K562 (cell line): ENCODE data around the gene C15orf61. TPM values are rescaled to one million over a fixed set of nuclear protein-coding genes. Genes with fewer than 3 reads are reported as not detected.
A peak's percentile ranks its signal among the peaks of the same experiment; 100 is the strongest.

ENCODE experiments used
- ATAC-seq: fragments of 200-7000 bp; cut with Tn5 transposase; 3 replicates; pipeline ENCODE4 v1.9.1; 2020; ENCODE audit warnings: moderate library complexity
- BruUV-seq: library from RNA; stranded (reverse); fragments of 400-500 nt; replicated peaks from 2 replicates; lab custom pipeline; 2021; lab: Mats Ljungman, UMichigan
- CTCF ChIA-PET: fragments of 300-600 bp; formaldehyde crosslinking; extraction: SDS; loops from one replicate; lab custom pipeline; 2021; ENCODE audit warnings: low intra/inter-chr PET ratio; lab: Yijun Ruan, JAX
- POLR2A ChIA-PET: fragments of 300-600, 350-650 bp; sonication (Branson Sonifier 250); formaldehyde crosslinking; extraction: SDS; loops from one replicate; lab custom pipeline; 2021; ENCODE audit warnings: antibody characterized with exemption, inconsistent platforms; lab: Yijun Ruan, JAX
- DNase-seq, 4 experiments: peaks; one replicate each; pipeline versions ENCODE4 v3.0.0 to v3.0.0-alpha.2; 2011 to 2018; ENCODE audit warnings: low spot score in 3 of 4, mixed read lengths in 3 of 4; ENCODE audit errors: extremely low read depth in 1 of 4
- FAIRE-seq: peaks from 2 replicates; lab custom pipeline; 2011; peaks lifted over from hg19 to GRCh38; lab: Jason Lieb, UNC
- H2AFZ ChIP-seq: 2 replicates; pipeline ENCODE4 v1.6.0; 2011; ENCODE audit warnings: low read depth, low read length, control low read depth, inconsistent platforms
- H3K27ac ChIP-seq: fragments of 200-600 bp; 3 replicates; pipeline ENCODE4 v1.8.0; 2011; ENCODE audit warnings: low read depth, mild to moderate bottlenecking, control low read depth, inconsistent platforms, low read length, moderate library complexity, mixed read lengths; ENCODE audit errors: extremely low read depth
- H3K27me3 ChIP-seq, 2 experiments: fragments of 300-600 bp in 1 of 2; 2 replicates in 1 of 2; 3 replicates in 1 of 2; pipeline versions ENCODE4 v1.6.0 to v1.8.0; 2011; ENCODE audit warnings: inconsistent platforms in 2 of 2, low read length in 2 of 2, mild to moderate bottlenecking in 1 of 2, mixed read lengths in 1 of 2, moderate library complexity in 1 of 2; ENCODE audit not compliant: control insufficient read depth in 2 of 2, insufficient read depth in 2 of 2
- H3K36me3 ChIP-seq: fragments of 300-600 bp; 3 replicates; pipeline ENCODE4 v1.8.0; 2011; ENCODE audit warnings: mild to moderate bottlenecking, low read length, inconsistent platforms; ENCODE audit not compliant: control insufficient read depth, insufficient read depth
- H3K4me1 ChIP-seq, 2 experiments: fragments of 200-600 bp in 1 of 2; replicated peaks in 1 of 2; 2 replicates in 1 of 2; 3 replicates in 1 of 2; pipeline versions ENCODE4 v1.5.1 to v1.8.0; 2011; ENCODE audit warnings: inconsistent platforms in 2 of 2, low read length in 2 of 2, mild to moderate bottlenecking in 1 of 2, mixed read lengths in 1 of 2, moderate library complexity in 1 of 2; ENCODE audit not compliant: control insufficient read depth in 2 of 2, insufficient read depth in 2 of 2
- H3K4me2 ChIP-seq: 2 replicates; pipeline ENCODE4 v1.6.1; 2011; ENCODE audit warnings: low read length, control low read depth, inconsistent platforms, mixed read lengths; ENCODE audit not compliant: insufficient read depth
- H3K4me3 ChIP-seq: fragments of 200-600 bp; sonication (generic), shearing (Covaris generic); 2 replicates; pipeline ENCODE4 v1.5.1; 2016; ENCODE audit warnings: control low read depth, inconsistent platforms
- H3K79me2 ChIP-seq: fragments of 200-600 bp; 3 replicates; pipeline ENCODE4 v1.8.0; 2011; ENCODE audit warnings: low read length, inconsistent platforms; ENCODE audit not compliant: control insufficient read depth, insufficient read depth
- H3K9ac ChIP-seq, 2 experiments: 2 replicates each; pipeline versions ENCODE4 v1.6.0 to v1.6.1; 2011; ENCODE audit warnings: low read depth in 2 of 2, low read length in 2 of 2, control low read depth in 1 of 2, inconsistent platforms in 1 of 2, mild to moderate bottlenecking in 1 of 2, mixed read lengths in 1 of 2; ENCODE audit not compliant: insufficient read depth in 1 of 2
- H3K9me1 ChIP-seq: one replicate; pipeline ENCODE4 v1.6.0; 2011; ENCODE audit warnings: inconsistent platforms, mild to moderate bottlenecking, low read length, moderate library complexity; ENCODE audit not compliant: control insufficient read depth, insufficient read depth
- H3K9me3 ChIP-seq: replicated peaks from 2 replicates; pipeline ENCODE4 v1.5.1; 2011; ENCODE audit warnings: low read depth, low read length, inconsistent platforms; ENCODE audit not compliant: control insufficient read depth, insufficient read depth
- H4K20me1 ChIP-seq: replicated peaks from 2 replicates; pipeline ENCODE4 v1.6.1; 2011; ENCODE audit warnings: low read length, inconsistent platforms, mixed read lengths; ENCODE audit not compliant: control insufficient read depth, insufficient read depth
- CHD4 ChIP-seq: fragments of 200-600 bp; sonication (generic); IDR thresholded peaks from 3 replicates; pipeline ENCODE4 v1.6.1; 2012; ENCODE audit warnings: low read depth, mild to moderate bottlenecking, mixed read lengths, low read length, inconsistent platforms; ENCODE audit not compliant: insufficient read depth, insufficient replicate concordance, poor library complexity, severe bottlenecking
- COPS2 ChIP-seq: fragments of 450-650 bp; conservative IDR thresholded peaks from 2 replicates; pipeline ENCODE4 v1.6.1; 2016; ENCODE audit warnings: mild to moderate bottlenecking, moderate library complexity
- E2F6 ChIP-seq, 2 experiments: IDR thresholded peaks; 2 replicates each; pipeline ENCODE4 v1.6.1; 2011; ENCODE audit warnings: borderline replicate concordance in 1 of 2, control low read depth in 1 of 2, low read depth in 1 of 2, low read length in 1 of 2, mild to moderate bottlenecking in 1 of 2, mixed read lengths in 1 of 2, moderate library complexity in 1 of 2; ENCODE audit not compliant: insufficient read depth in 1 of 2, insufficient read length in 1 of 2, poor library complexity in 1 of 2, severe bottlenecking in 1 of 2; ENCODE audit errors: extremely low read depth in 1 of 2
- ELK1 ChIP-seq: sonication (generic); formaldehyde crosslinking; IDR thresholded peaks from 2 replicates; pipeline ENCODE4 v1.8.1; 2022; ENCODE audit warnings: missing genetic modification reagents
- L3MBTL2 ChIP-seq: fragments of 450-650 bp; IDR thresholded peaks from 2 replicates; pipeline ENCODE4 v1.6.1; 2016; ENCODE audit warnings: mild to moderate bottlenecking, moderate library complexity
- SP1 ChIP-seq: sonication (generic); formaldehyde crosslinking; IDR thresholded peaks from 2 replicates; pipeline ENCODE4 v1.8.1; 2022; ENCODE audit warnings: mild to moderate bottlenecking, missing genetic modification reagents
- TFAM ChIP-seq: fragments of 250-450 bp; sonication (Bioruptor Pico); conservative IDR thresholded peaks from 2 replicates; pipeline ENCODE4 v1.5.0; 2021; ENCODE audit warnings: mild to moderate bottlenecking, moderate library complexity
- ZNF274 ChIP-seq: IDR thresholded peaks from 2 replicates; pipeline ENCODE4 v1.6.1; 2011; ENCODE audit warnings: low read depth, mild to moderate bottlenecking, low read length, moderate library complexity, borderline replicate concordance
- ZNF511 ChIP-seq: sonication (generic); formaldehyde crosslinking; IDR thresholded peaks from 2 replicates; pipeline ENCODE4 v1.8.0; 2022; ENCODE audit warnings: mild to moderate bottlenecking, missing genetic modification reagents
- WGBS: fragments of 100-300 bp; shearing (Covaris generic); methylation state at CpG from one replicate; pipeline ENCODE4 v1.1.6; 2016; ENCODE audit warnings: low coverage, mixed read lengths; ENCODE audit not compliant: insufficient coverage; ENCODE audit errors: missing lambda C conversion rate; 5-methylcytosine and 5-hydroxymethylcytosine counted together
- in situ Hi-C: fragments of 300-500 bp; cut with MboI; formaldehyde crosslinking; loops from 4 replicates; pipeline ENCODE4 v1.15.0; 2018; ENCODE audit warnings: inconsistent platforms, mixed read lengths
- intact Hi-C: fragments of 100-400 bp; cut with micrococcal nuclease; formaldehyde crosslinking; loops from 2 replicates; pipeline ENCODE4 v1.14.2; 2022
- polyA plus RNA-seq, 8 experiments: library from polyadenylated mRNA; depleted of rRNA in 4 of 8; stranded (reverse) in 5 of 8; unstranded in 3 of 8; fragments of >200 nt; fragmentation: Nextera tagmentation in 2 of 8; fragmentation: Illumina TruSeq in 1 of 8; extraction: Ambion mirVana in 2 of 8; extraction: Trizol in 1 of 8; gene quantifications; 2 replicates each; pipeline versions ENCODE4 v1.2.1 to v1.2.3, GENCODE V29; 2011 to 2014; ENCODE audit warnings: inconsistent platforms in 1 of 8, missing spikeins in 1 of 8
- total RNA-seq, 7 experiments: library from RNA; depleted of rRNA in 6 of 7; stranded (reverse); fragments of >200 nt in 6 of 7; fragmentation: Illumina TruSeq in 2 of 7; extraction: Trizol in 2 of 7; gene quantifications; 2 replicates each; pipeline versions ENCODE4 v1.2.1 to v1.2.3, GENCODE V29; 2011 to 2021; ENCODE audit warnings: low replicate concordance in 1 of 7
- TF ChIP-seq, protein P1 (sequence below): conservative IDR thresholded peaks from 2 replicates; pipeline ENCODE4 v1.6.1; 2011; ENCODE audit warnings: low read depth, mild to moderate bottlenecking, low read length; ENCODE audit not compliant: control insufficient read depth

C15orf61 gene
- total and polyA plus RNA-seq, 9 of the 15 experiments (the other 6 are each of a cell fraction or from before 2014, with no cell fraction given), result 1.6 to 10.5 (median 4.3) TPM

GRCh38 chr15:67521029-67521782 is at the start of gene C15orf61 (continued):
- TF ChIP-seq E2F6 (IDR thresholded peaks at IDR 0.05; ENCODE audit: borderline replicate concordance in 1 of 2, extremely low read depth in 1 of 2, insufficient read depth in 1 of 2, insufficient read length in 1 of 2, low read depth in 1 of 2, low read length in 1 of 2, poor library complexity in 1 of 2, severe bottlenecking in 1 of 2) (peak; percentile 92 to 96), SP1 (CRISPR knock-in tag) (peak; percentile 28; the same call in 1 of the 2 replicates), TFAM (CRISPR knock-in tag) (no peak), L3MBTL2 (peak; percentile 97), COPS2 (no peak), ZNF274 (no peak), ZNF511 (CRISPR knock-in tag) (peak; percentile 89)

GRCh38 chr15:67472957-67473356 is 48.0 kb upstream of the C15orf61 start:
- H2AFZ ChIP-seq, result no peak overlapping the region
- BruUV-seq, result no TSS peak
- intact Hi-C loops, result no loop called here
- in situ Hi-C loops, result no loop called here
- no peak for ATAC-seq
- no peaks in the 10 kb centered on the region for H4K20me1 ChIP-seq
- no peaks in the 10 kb centered on the region for H3K27me3 ChIP-seq
- no peaks in the 10 kb centered on the region for H3K79me2 ChIP-seq
- ChIA-PET CTCF (no interaction called here), POLR2A (interaction anchor here (0.6 kb wide), 1 partner anchor 362 kb away, joined by 3 read pairs; no protein-coding TSS in a partner anchor)
- H3K9me1 ChIP-seq, result no peaks in the 10 kb centered on the region
- H3K4me3 ChIP-seq, result no peak overlapping the region
- no peaks in the 10 kb centered on the region for H3K4me1 ChIP-seq
- no peak overlapping the region for H3K4me2 ChIP-seq
- no peak for FAIRE-seq
- 22% methylated on average over 1 of the region's 1 CpG for WGBS
- no peak overlapping the region for H3K27ac ChIP-seq
- no peak for DNase-seq
- H3K9ac ChIP-seq, result no peak overlapping the region
- no peaks in the 10 kb centered on the region for H3K36me3 ChIP-seq
- H3K9me3 ChIP-seq, result no peaks in the 10 kb centered on the region
- TF ChIP-seq SP1 (CRISPR knock-in tag) (no peak), ELK1 (no peak), CHD4 (no peak)
- TF ChIP-seq, protein P1, sequence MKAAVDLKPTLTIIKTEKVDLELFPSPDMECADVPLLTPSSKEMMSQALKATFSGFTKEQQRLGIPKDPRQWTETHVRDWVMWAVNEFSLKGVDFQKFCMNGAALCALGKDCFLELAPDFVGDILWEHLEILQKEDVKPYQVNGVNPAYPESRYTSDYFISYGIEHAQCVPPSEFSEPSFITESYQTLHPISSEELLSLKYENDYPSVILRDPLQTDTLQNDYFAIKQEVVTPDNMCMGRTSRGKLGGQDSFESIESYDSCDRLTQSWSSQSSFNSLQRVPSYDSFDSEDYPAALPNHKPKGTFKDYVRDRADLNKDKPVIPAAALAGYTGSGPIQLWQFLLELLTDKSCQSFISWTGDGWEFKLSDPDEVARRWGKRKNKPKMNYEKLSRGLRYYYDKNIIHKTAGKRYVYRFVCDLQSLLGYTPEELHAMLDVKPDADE, result no peak
